OCI-LY1 (cell line): ENCODE measurements around the gene MED29.

Experiments used
- CTCF ChIP-seq: fragments of 200-600 bp; sonication (generic), shearing (Covaris generic); IDR thresholded peaks from 2 replicates; pipeline ENCODE4 v1.5.1; 2017; ENCODE audit warnings: mild to moderate bottlenecking, antibody characterized with exemption, low read length, moderate library complexity, mixed read lengths
- EZH2 ChIP-seq: fragments of 200-600 bp; sonication (generic), shearing (Covaris generic); IDR thresholded peaks from 2 replicates; pipeline ENCODE4 v1.8.0; 2017; ENCODE audit warnings: borderline replicate concordance, mixed run types, mild to moderate bottlenecking, antibody characterized with exemption, low read length, moderate library complexity, mixed read lengths

GRCh38 chr19:39430675-39431593 is 39.8 kb downstream of the MED29 start:
- TF ChIP-seq CTCF (no peak), EZH2 (no peak)
